Rectal smooth muscle tissue (tissue), 1 donor: ENCODE results near the gene HGF.
"Not testable (repeated sequence)": the region's sequence is repeated elsewhere in the genome, so short reads cannot be mapped to it uniquely, and the experiment has no call there.

Experiments used
- H3K27ac ChIP-seq: one replicate; pipeline ENCODE4 v1.7.0; 2013; ENCODE audit warnings: low read depth, low read length, inconsistent platforms
- H3K27me3 ChIP-seq: one replicate; pipeline ENCODE4 v1.7.0; 2013; ENCODE audit warnings: low read length; ENCODE audit not compliant: control insufficient read depth, insufficient read depth
- H3K36me3 ChIP-seq: one replicate; pipeline ENCODE4 v1.7.0; 2013; ENCODE audit warnings: low read length; ENCODE audit not compliant: control insufficient read depth, insufficient read depth
- H3K4me1 ChIP-seq: one replicate; pipeline ENCODE4 v1.7.0; 2013; ENCODE audit warnings: low read length; ENCODE audit not compliant: control insufficient read depth, insufficient read depth
- H3K4me3 ChIP-seq: one replicate; pipeline ENCODE4 v1.7.0; 2013; ENCODE audit warnings: low read length
- H3K9ac ChIP-seq: one replicate; pipeline ENCODE4 v1.7.0; 2013; ENCODE audit warnings: low read length

HGF gene

GRCh38 chr7:81769891-81770727 lies at the start of gene HGF:
Gene HGF (minus strand): TSS chr7:81770047. CDS start chr7:81769971, 76 bp downstream.
- peak within 1 kb of the TSS; percentile 59 for H3K4me3 ChIP-seq
- H3K4me1 ChIP-seq = peaks cover 2% of the 10 kb centered on the region
- H3K9ac ChIP-seq = no peak within 1 kb of the TSS
- peak within 1 kb of the TSS; percentile 44 for H3K27ac ChIP-seq
- H3K36me3 ChIP-seq = no peaks in the 10 kb centered on the region
- H3K27me3 ChIP-seq = no peaks in the 10 kb centered on the region

- Histone ChIP-seq H3K4me1 (no peaks in the 10 kb centered on the region), H3K9ac (no peak overlapping the region), H3K27ac (no peak overlapping the region), H3K4me3 (no peak overlapping the region), H3K36me3 (no peaks in the 10 kb centered on the region), H3K27me3 (no peaks in the 10 kb centered on the region)
These were observed 46.5 kb upstream of the HGF start for GRCh38 chr7:81816312-81816711.

- H3K4me3 ChIP-seq, H3K27me3 ChIP-seq, H3K36me3 ChIP-seq, H3K4me1 ChIP-seq, H3K9ac ChIP-seq, H3K27ac ChIP-seq: not testable (repeated sequence)
These were observed 43.1 kb upstream of the HGF start for GRCh38 chr7:81812866-81813476.

GRCh38 chr7:81811956-81812865 lies 42.4 kb upstream of the HGF start:
- Histone ChIP-seq H3K9ac (no peak overlapping the region), H3K4me1 (no peaks in the 10 kb centered on the region), H3K27me3 (no peaks in the 10 kb centered on the region), H3K36me3 (no peaks in the 10 kb centered on the region), H3K4me3 (no peak overlapping the region), H3K27ac (no peak overlapping the region)

GRCh38 chr7:81810476-81811155 lies 40.8 kb upstream of the HGF start:
- H3K36me3 ChIP-seq = no peaks in the 10 kb centered on the region
- H3K9ac ChIP-seq = no peak overlapping the region
- no peak overlapping the region for H3K4me3 ChIP-seq
- H3K4me1 ChIP-seq = no peaks in the 10 kb centered on the region
- no peaks in the 10 kb centered on the region for H3K27me3 ChIP-seq
- H3K27ac ChIP-seq = no peak overlapping the region

- not testable (repeated sequence) for H3K9ac ChIP-seq, H3K36me3 ChIP-seq, H3K4me3 ChIP-seq, H3K27me3 ChIP-seq, H3K4me1 ChIP-seq, H3K27ac ChIP-seq
These were observed 38.5 kb upstream of the HGF start for GRCh38 chr7:81808310-81808709.

GRCh38 chr7:81803267-81803666 lies 33.4 kb upstream of the HGF start:
- H3K27ac ChIP-seq = no peak overlapping the region
- no peak overlapping the region for H3K4me3 ChIP-seq
- H3K4me1 ChIP-seq = no peaks in the 10 kb centered on the region
- no peaks in the 10 kb centered on the region for H3K36me3 ChIP-seq
- H3K27me3 ChIP-seq = no peaks in the 10 kb centered on the region
- no peak overlapping the region for H3K9ac ChIP-seq

- no peaks in the 10 kb centered on the region for H3K4me1 ChIP-seq
- no peaks in the 10 kb centered on the region for H3K27me3 ChIP-seq
- no peak overlapping the region for H3K9ac ChIP-seq
- no peak overlapping the region for H3K4me3 ChIP-seq
- H3K36me3 ChIP-seq = no peaks in the 10 kb centered on the region
- H3K27ac ChIP-seq = no peak overlapping the region
These were observed 32.4 kb upstream of the HGF start for GRCh38 chr7:81802251-81802650.

- Histone ChIP-seq H3K4me3 (no peak overlapping the region), H3K9ac (no peak overlapping the region), H3K4me1 (no peaks in the 10 kb centered on the region), H3K27me3 (no peaks in the 10 kb centered on the region), H3K36me3 (no peaks in the 10 kb centered on the region), H3K27ac (no peak overlapping the region)
These were observed 31.7 kb upstream of the HGF start for GRCh38 chr7:81801532-81801931.

- H3K36me3 ChIP-seq = no peaks in the 10 kb centered on the region
- no peak overlapping the region for H3K27ac ChIP-seq
- H3K9ac ChIP-seq = no peak overlapping the region
- H3K27me3 ChIP-seq = no peaks in the 10 kb centered on the region
- H3K4me1 ChIP-seq = no peaks in the 10 kb centered on the region
- H3K4me3 ChIP-seq = peak overlapping the region; percentile 7
These were observed 22.0 kb upstream of the HGF start for GRCh38 chr7:81791568-81792518.

GRCh38 chr7:81790686-81791085 lies 20.8 kb upstream of the HGF start:
- H3K27ac ChIP-seq = no peak overlapping the region
- no peak overlapping the region for H3K4me3 ChIP-seq
- H3K27me3 ChIP-seq = no peaks in the 10 kb centered on the region
- no peaks in the 10 kb centered on the region for H3K4me1 ChIP-seq
- no peak overlapping the region for H3K9ac ChIP-seq
- H3K36me3 ChIP-seq = no peaks in the 10 kb centered on the region
